ENCODE results near the gene PRORP. TPM values are rescaled to one million over a fixed set of nuclear protein-coding genes. Genes with fewer than 3 reads are reported as not detected.
"Not testable (repeated sequence)": the region's sequence is repeated elsewhere in the genome, so short reads cannot be mapped to it uniquely, and the experiment has no call there.

Gene PRORP
- total RNA-seq, 2 donors from 2014 or later: 17.1 to 20.0 TPM

DNA sequence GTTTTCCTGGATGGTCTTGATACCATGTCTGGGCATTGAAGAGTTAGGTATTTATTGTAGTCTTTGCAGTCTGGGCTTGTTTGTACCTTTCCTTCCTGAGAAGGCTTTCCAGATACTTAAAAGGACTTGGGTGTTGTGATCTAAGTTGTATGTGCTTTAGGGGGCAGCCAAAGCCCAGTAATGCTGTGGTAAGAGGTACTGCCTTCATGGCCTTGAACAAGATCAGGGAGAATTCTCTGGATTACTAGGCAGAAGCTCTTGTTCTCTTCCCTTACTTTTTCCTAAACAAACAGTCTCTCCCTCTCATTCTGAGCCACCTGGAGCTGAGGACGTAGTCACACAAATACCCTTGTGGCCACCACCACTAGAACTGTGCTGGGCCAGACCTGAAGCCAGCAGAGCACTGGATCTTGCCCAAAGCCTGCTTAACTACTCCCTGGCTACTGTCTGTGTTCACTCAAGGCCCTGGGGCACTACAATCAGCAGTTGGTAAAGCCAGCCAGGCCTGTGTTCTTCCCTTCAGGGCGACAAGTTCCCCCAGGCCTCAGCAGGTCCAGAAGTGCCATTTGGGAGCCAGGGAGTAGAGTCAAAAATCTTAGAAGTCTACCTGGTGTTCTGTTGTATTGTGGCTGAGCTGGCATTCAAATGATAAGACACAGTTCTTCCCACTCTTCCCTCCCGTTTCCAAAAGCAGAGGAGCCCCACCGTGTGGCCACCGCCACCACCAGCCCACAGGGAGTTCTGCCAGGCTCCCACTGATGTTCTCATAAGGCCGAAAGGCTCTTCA lies 11.4 kb downstream of the PRORP start:
- DNase-seq (no peak), ATAC-seq (no peak)
- intact Hi-C loops (cut with DNase I): no loop called here

DNA sequence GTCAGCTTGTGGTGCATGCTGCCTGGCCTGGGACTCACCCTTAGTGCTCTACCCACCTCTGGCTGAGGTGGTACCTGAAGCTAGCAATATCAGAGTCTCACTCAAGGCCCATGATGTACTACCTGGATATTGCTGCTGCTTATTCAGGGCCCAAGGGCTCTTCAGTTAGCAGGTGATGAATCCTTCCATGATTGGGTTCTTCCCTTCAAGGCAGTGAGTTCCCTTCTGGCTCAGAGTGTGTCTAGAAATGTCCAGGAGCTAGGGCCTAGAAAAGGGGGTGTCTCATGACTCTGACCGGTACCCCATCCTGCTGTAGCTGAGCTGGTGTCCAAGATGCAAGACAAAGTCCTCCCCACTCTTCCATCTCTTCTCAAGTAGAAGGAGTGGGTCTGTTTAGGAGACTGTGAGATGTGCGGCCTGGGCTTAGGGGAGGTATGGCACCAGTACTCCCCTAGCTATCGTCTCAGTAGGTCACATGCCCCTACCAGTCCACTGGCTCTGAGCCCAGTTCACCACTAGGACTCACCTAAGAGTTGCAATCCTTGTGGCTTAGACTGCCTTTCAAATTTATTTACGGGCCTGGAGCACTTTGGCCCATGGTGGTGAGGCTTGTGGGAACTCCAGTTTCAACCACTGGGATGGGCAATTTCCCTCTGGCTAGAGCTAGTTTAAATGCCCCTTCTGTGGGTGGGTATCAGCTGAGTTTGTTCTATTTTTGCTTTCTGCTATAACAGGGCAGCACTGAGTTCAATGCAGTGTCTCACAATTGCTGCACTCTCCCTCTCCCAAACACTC lies 12.2 kb downstream of the PRORP start:
- DNase-seq (no peak), ATAC-seq (no peak)
- intact Hi-C loops (cut with DNase I): loop anchor here in 1 of 2 donors (5.0 kb wide), 1 partner anchor 278 kb away; no protein-coding TSS in a partner anchor

DNA sequence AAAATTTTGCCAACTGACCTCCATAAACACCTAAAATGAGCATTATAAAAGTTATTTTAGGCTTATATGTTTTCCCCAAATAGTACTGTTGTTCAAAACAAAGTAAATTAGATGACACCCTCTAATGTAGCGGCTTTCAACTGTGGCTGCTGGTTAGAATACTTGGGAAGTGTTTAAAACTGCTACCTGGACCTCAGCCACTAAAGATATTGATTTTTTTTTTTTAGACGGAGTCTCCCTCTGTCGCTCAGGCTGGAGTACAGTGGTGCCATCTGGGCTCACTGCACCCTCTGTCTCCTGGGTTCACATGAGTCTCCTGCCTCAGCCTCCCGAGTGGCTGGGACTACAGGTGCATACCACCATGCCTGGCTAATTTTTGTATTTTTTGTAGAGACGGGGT lies 16.2 kb downstream of the PRORP start:
- intact Hi-C loops (cut with DNase I): loop anchor here in 1 of 2 donors (5.0 kb wide), 1 partner anchor 274 kb away; no protein-coding TSS in a partner anchor
- DNase-seq (no peak), ATAC-seq (no peak)

DNA sequence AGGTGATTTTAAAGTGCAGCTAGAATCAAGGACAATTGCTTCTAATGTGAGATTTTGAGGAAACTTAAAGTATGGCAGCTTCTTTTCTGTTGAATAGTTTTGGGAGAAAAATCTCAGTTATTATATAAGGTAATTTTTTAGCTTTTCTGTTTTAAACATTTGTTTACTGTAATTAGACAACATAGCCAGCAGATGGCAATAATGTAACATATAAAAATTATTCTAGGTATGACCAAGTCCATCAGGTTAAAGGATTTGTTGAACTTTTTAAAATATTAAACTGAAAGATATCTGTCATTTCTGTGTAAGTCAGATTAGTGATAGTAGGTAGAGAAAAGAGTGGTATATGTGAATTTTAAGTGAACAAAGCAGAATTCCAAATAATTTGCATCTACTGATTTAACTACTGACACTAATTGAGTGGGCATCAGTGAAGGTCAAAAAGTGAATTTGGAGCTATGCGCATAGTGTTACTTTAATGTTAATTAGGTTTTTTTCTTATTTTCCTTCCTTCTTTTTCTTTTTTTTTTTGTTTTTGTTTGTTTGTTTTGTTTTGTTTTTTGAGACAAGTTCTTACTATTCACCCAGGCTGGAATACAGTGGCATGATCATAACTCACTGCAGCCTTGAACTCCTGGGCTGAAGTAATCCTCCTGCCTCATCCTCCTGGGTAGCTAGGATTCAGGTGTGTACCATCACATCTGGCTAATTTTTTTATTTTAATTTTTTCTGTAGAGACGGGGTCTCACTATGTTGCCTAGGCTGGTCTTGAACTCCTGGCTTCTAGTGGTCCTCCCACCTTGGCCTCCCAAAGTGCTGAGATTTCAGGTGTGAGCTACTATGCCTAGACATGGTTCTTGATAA lies 18.6 kb downstream of the PRORP start:
- intact Hi-C loops (cut with DNase I): loop anchor here in 1 of 2 donors (5.0 kb wide), 1 partner anchor 281 kb away; no protein-coding TSS in a partner anchor
- ATAC-seq (no peak), DNase-seq (no peak)

DNA sequence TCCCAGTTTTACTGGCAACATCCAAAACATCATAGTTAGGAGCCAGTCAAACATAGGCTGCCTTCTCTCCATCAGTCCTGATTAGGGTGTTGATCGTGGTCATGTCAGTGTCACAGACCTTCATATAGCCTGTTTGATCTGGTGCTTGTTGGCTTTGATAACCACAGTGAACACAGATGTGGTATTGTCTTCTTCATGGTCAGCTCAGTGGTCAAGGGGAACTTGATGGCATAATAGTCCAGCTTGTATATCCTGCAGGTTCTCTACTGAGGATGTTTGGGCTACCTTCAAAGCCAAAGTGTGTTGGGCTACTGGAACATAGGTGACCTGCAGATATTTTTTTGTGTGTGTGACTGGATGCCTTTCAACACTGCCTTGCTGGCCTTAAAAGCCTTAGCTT lies 21.7 kb downstream of the PRORP start:
- no peak for ATAC-seq
- no peak for DNase-seq
- intact Hi-C loops (cut with DNase I): loop anchor here in 1 of 2 donors (5.0 kb wide), 1 partner anchor 278 kb away; no protein-coding TSS in a partner anchor

DNA sequence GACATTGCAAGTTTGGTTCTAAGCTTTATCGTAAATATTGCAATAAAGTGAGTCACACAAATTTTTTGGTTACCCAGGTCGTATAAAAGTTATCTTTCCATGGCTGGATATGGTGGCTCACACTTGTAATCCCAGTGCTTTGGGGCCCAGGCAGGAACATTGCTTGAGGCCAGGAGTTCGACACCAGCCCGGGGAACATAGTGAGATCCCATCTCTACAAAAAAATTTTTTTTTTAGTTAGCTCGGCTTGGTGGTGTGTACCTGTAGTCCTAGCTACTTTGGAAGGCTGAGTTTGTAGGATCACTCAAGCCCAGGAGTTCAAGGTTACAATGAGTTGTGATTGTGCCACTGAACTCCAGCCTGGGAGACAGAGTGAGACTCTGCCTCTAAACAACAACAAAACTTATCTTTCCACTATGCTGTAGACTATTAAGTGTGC lies 24.4 kb downstream of the PRORP start:
- no peak for ATAC-seq
- DNase-seq: no peak
- intact Hi-C loops (cut with DNase I): no loop called here

DNA sequence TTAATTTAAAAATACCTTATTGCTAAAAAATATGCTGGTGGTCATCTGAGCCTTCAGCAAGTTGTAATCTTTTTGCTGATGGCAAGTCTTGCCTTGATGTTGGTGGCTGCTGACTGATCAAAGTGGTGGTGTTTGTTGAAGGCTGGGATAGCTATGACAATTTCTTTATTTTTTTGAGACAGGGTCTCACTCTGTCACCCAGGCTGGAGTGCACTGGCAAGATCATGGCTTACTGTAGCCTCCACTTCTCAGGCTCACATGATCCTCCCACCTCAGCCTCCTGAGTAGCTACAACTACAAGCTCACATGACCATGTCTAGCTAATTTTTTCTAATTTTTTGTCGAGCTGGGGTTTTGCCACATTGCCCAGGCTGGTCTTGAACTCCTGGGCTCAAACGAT lies 24.8 kb downstream of the PRORP start:
- ATAC-seq: no peak
- intact Hi-C loops (cut with DNase I): no loop called here
- DNase-seq: no peak

DNA sequence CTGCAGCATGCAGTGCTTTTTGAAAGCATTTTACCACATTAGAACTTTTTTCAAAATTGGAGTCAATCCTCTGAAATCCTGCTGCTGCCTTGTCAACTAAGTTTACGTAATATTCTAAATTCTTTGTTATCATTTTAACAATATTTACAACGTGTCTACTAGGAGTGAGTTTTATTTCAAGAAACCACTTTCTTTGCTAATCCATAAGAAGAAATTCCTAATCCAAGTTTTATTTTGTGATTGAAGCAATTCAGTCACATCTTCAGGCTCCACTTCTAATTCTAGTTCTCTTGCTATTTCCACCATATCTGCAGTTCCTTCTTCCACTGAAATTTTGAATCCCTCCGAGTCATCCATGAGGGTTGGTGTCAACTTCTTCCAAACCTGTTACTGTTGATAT lies 25.4 kb downstream of the PRORP start:
- intact Hi-C loops (cut with DNase I): no loop called here
- ATAC-seq (no peak), DNase-seq (no peak)

DNA sequence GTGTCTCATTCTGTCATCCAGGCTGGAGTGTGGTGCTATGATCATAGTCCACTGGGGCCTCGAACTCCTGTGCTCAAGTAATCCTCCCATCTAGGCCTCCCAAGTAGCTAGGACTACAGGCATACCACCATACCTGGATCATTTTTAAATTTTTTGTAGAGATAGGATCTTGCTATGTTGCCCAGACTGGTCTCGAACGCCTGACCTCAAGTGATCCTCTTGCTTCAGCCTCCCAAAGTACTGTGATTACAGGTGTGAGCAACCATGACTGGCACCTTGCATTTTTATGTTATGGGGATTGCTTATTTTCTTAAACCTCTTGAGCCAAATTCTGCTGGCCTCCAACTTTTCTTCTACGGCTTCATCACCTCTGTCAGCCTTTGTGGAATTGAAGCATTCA lies 26.9 kb downstream of the PRORP start:
- ATAC-seq: no peak
- intact Hi-C loops (cut with DNase I): no loop called here
- no peak for DNase-seq

DNA sequence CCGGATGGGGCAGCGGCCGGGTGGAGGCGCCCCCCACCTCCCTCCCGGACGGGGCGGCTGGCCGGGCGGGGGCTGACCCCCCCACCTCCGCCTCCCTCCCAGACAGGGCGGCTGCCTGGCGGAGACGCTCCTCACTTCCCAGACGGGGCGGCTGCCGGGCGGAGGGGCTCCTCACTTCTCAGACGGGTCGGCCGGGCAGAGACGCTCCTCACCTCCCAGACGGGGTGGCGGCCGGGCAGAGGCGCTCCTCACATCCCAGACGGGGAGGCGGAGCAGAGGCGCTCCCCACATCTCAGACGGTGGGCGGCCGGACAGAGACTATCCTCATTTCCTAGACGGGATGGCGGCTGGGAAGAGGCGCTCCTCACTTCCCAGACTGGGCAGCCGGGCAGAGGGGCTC lies 30.2 kb downstream of the PRORP start:
- intact Hi-C loops (cut with DNase I); DNase-seq; ATAC-seq: not testable (repeated sequence)

DNA sequence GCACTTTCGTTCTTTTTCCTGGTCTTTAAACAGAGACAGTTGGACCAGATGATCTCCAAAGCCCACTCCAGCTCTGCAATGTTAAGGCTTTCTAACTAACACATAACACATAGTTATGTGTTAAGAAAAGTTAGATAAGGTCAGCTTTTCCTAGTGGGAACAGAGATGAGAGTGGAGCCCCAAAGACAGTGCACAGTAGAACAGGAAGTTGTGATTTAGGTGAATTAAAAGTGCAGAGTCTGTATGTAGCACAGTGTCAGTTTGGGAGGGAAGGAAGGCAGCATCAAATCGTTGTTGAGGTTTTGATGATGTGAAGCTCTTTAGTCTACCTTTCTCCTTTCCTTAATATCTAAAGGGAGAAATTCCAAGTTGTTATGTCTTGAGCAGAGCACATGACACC lies 31.7 kb downstream of the PRORP start:
- no peak for DNase-seq
- ATAC-seq: no peak
- intact Hi-C loops (cut with DNase I): no loop called here

DNA sequence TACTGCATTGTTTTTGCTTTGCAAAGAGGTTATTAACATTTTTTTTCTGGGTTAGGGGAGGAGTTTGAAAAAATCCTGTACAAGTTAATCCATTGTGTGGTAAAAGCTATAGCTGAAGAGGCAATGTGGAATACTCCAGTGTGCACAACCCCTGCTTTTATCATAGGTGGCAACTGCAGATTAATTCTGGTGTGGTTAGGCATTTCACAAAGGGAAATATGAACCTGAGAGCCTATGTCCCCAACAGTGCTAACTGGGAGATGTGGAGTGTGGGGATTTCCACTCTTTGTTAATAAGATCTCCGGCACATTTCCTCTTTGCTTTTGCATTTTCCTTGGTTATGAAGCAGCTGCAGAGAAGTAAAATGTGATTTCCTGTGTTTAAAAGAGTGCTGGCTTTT lies 33.6 kb downstream of the PRORP start:
- ATAC-seq (no peak), DNase-seq (no peak)
- intact Hi-C loops (cut with DNase I): no loop called here

DNA sequence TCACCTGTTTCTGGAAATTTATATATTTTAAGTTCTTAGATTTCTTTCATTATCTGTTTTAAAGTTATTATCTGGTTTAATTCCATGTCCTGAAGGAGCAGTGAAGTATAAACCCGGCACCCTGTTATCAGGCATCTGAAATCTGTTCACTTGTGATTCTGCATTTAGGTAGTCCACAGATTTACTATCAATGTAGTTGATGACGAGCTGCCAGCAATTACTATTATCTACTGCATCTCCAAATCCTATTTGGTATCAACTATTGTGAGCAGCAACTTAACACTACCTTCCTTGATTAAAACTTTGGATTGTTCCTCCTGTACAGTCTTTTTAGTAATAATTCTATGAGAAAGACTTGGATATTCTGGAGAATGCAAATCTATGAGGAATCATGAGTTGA lies 36.1 kb downstream of the PRORP start:
- intact Hi-C loops (cut with DNase I): no loop called here
- ATAC-seq (no peak), DNase-seq (no peak)

DNA sequence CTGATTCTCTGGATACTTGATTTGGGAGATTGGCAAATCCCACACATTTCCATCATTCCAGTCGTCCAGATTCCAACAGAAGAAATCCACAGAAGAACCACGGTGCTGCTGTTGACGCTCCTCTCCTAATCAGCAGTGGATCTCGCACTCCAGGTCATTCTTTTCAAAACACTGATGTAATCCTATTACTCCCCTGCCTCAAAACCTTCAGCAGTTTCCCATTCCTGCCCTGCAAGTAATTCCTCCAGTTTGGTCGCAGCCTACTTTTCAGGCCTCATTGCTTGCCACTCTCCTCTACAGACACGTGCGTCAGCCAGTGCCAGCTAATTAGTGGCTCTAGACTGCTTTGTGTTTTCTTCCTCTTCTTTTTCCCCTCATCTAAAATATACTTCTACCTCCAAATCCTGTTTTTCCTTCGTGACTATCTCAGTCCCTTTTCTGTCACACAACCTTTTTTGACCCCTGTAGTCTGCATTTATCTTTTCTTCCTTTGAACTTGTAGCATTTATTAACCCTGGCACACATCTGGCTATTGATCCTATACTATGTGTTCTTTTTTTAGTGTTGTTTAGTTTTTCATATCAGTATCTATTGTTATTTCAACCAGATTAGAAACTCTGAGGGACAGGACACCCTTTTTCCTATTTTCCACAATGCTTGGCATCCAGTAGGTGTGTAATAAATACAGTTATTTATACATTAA lies 36.8 kb downstream of the PRORP start:
- ATAC-seq (no peak), DNase-seq (no peak)
- intact Hi-C loops (cut with DNase I): no loop called here

DNA sequence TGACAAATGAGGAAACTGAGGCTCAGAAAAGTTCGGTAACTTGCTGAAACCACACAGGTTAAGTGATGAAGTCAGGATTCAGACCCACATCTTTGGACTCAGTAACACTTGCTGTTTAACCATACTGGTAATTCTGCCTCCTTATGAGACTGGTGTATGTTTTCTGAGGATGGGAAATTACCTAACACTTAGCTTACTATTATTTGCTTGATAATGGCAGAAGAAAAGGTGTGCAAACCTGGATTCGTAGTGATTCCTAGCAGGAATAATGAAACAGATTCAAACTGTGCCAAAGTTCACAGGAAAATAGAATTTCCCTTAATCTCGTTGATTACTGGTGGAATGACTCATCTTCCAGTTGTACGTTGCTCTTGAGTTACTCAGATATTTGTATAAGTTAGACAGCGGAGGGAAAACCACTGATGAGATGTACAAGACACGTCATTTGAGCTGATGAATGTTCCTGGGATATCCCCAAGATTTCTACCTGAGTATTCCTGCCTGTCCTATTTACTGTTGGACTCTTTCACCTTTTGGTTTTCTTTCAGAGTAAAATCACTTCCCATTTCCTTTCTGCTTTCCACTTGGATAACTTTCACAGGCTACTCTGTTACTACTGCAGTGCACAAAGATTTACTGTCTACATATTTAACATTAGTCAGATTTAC lies 37.5 kb downstream of the PRORP start:
- intact Hi-C loops (cut with DNase I): no loop called here
- DNase-seq (no peak), ATAC-seq (peak; percentile 55 to 93)

DNA sequence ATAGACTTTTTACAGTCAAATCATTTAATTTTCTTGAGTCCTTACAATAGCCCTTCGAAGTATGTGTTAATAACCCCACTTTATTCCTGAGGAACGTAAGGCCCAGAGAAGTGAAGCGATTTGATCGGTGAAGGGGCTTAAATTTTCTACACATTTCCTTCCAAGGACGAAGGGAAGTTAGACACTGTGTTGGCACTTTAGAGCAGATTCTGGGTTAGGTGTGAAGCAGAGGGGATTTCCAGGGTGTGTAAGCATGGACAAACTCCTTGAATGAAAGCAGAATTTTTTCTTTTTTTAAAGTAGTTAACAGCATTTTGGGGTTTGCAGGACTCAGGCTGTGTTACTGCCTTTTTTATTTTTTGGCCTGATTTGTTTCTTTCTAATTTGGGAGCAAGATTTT lies 38.9 kb downstream of the PRORP start:
- DNase-seq (no peak), ATAC-seq (no peak)
- intact Hi-C loops (cut with DNase I): no loop called here

DNA sequence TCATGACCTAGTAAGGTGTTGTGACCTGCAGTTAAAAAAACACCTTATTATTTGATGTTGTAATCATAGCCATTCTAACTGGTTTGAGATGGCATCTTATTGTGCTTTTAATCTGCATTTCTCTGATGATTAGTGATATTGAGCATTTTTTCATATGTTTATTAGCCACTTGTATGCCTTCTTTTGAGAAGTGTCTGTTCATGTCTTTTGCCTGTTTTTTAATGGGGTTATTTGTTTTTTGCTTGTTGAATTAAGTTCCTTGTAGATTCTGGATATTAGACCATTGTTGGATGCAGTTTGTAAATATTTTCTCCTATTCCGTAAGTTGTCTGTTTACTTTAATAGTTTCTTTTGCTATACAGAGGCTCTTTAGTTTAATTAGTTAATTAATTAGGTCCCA lies 41.0 kb downstream of the PRORP start:
- intact Hi-C loops (cut with DNase I): no loop called here
- ATAC-seq (no peak), DNase-seq (no peak)

DNA sequence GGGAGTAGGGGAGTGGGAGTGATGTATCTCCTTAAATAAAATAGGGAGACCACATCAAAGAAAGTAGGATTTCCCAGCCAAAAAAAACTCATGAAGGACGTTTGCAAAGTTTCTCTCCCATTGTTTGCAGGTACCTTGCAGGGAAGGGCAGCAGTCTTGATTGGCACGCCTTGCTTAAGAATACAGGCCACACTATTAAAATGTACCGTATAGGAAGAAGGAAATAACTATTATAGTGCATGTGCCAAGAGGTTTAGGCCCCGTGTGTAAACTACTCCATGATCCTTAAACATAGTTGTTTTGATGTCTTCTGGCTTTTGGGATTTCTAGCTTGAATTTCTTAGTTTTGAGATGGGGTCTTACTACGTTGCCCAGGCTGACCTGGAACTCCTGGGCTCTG lies 42.5 kb downstream of the PRORP start:
- intact Hi-C loops (cut with DNase I): no loop called here
- no peak for DNase-seq
- no peak for ATAC-seq

All from left cardiac atrium (tissue), 4 donors.